Measurements from ENCODE around the gene STXBP1. TPM values are rescaled to one million over a fixed set of nuclear protein-coding genes. Genes with fewer than 3 reads are reported as not detected.
A peak's percentile ranks its signal among the peaks of the same experiment; 100 is the strongest.

The STXBP1 gene
- total RNA-seq, 1 donor from 2014 or later: 10.3 TPM

- no peak for DNase-seq (ENCODE audit: low read depth in 2 of 2)
These were observed 77.4 kb downstream of the STXBP1 start for GRCh38 chr9:127689329-127690000.

GRCh38 chr9:127690735-127691134 lies 78.7 kb downstream of the STXBP1 start:
- no peak for DNase-seq (ENCODE audit: low read depth in 2 of 2)

- DNase-seq (ENCODE audit: low read depth in 2 of 2): no peak
These were observed 80.0 kb downstream of the STXBP1 start for GRCh38 chr9:127692071-127692470.

- DNase-seq (ENCODE audit: low read depth in 2 of 2): no peak
These were observed 81.1 kb downstream of the STXBP1 start for GRCh38 chr9:127693143-127693542.

- DNase-seq (ENCODE audit: low read depth in 2 of 2): no peak
These were observed 81.6 kb downstream of the STXBP1 start for GRCh38 chr9:127693697-127694096.

- DNase-seq (ENCODE audit: low read depth in 2 of 2): no peak
These were observed 83.0 kb downstream of the STXBP1 start for GRCh38 chr9:127694890-127695720.

- DNase-seq (ENCODE audit: low read depth in 2 of 2): no peak
These were observed 85.5 kb downstream of the STXBP1 start for GRCh38 chr9:127697575-127697974.

- DNase-seq (ENCODE audit: low read depth in 2 of 2): no peak
These were observed 86.3 kb downstream of the STXBP1 start for GRCh38 chr9:127698386-127698785.

- DNase-seq (ENCODE audit: low read depth in 2 of 2): peak; percentile 97 to 98
These were observed 87.1 kb downstream of the STXBP1 start for GRCh38 chr9:127698985-127699670.

- no peak for DNase-seq (ENCODE audit: low read depth in 2 of 2)
These were observed 88.1 kb downstream of the STXBP1 start for GRCh38 chr9:127700140-127700539.

- DNase-seq (ENCODE audit: low read depth in 2 of 2): no peak
These were observed 88.6 kb downstream of the STXBP1 start for GRCh38 chr9:127700594-127701255.

- DNase-seq (ENCODE audit: low read depth in 2 of 2): no peak
These were observed 91.3 kb downstream of the STXBP1 start for GRCh38 chr9:127703289-127703946.

GRCh38 chr9:127705577-127706379 lies 93.7 kb downstream of the STXBP1 start:
- DNase-seq (ENCODE audit: low read depth in 2 of 2): no peak

GRCh38 chr9:127706836-127707241 lies 94.8 kb downstream of the STXBP1 start, which contains the start of gene CFAP157:
Gene CFAP157, plus strand, starts transcription at chr9:127706988. Its CDS starts 44 bp downstream, at chr9:127707032.
- peak in 1 of 2 donors; percentile 45 for DNase-seq (ENCODE audit: low read depth in 2 of 2)

GRCh38 chr9:127707766-127708165 lies 95.7 kb downstream of the STXBP1 start:
- no peak for DNase-seq (ENCODE audit: low read depth in 2 of 2)

- DNase-seq (ENCODE audit: low read depth in 2 of 2): no peak
These were observed 97.0 kb downstream of the STXBP1 start for GRCh38 chr9:127708952-127709587.

GRCh38 chr9:127710204-127710783 lies 98.2 kb downstream of the STXBP1 start:
- DNase-seq (ENCODE audit: low read depth in 2 of 2): no peak

GRCh38 chr9:127711226-127711701 lies 99.2 kb downstream of the STXBP1 start:
- DNase-seq (ENCODE audit: low read depth in 2 of 2): no peak

- no peak for DNase-seq (ENCODE audit: low read depth in 2 of 2)
These were observed 99.8 kb downstream of the STXBP1 start for GRCh38 chr9:127711831-127712274.

Data from lung microvascular endothelial cell (primary cell).